GM19463 (cell line): ENCODE results near the gene KAZN.

Source experiments
- ATAC-seq: cut with Tn5 transposase; IDR thresholded peaks from one replicate; pipeline ENCODE4 v1.9.1; 2021; ENCODE audit warnings: mild to moderate bottlenecking, moderate library complexity; ENCODE audit not compliant: unreplicated experiment

Gene KAZN

DNA sequence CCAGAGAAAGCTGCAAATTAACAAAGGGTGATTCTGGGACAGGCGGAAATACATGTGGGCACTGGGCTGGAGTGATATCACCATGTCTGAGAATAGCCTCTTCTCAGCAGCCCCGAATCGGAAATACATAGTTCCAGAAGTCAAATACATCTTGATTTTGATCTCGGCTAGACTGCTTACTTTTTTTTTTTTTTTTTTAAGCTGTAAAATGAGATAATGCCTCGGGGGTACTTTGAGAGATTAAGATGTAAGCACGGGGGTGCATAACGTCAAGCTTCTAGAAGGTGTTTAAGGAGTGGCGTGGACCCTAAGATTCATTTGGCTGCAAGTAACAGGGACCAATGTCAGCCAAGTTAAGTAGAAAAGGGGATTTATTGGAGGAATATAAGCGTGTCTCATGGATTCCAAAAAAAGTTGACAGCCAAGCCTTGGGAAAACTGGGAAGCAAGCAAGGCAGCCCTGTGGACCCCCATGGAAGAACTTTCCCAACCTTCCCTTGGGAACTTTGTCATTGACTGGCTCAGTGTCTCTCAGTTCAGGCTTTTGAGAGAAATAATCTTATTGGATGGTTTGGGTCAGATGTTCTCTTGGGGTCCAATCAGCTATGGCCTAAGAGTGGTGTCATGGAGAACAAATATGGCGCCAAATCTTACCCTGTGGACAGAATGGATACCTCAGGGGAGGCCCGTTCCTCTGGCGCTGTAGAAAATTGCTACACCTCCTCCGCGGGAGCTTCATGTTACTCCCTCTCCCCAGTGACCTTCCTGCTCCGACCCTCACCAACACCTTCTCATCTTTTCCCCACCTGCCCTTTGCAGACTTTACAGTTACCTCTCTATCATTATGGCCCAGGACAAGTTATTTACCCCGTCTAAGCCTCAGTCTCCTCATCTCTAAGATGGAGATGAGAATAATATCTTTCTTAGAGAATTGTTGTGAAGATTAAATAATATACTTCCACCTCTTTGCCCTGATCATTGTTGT is 186.6 kb downstream of the KAZN start:
- no peak for ATAC-seq

DNA sequence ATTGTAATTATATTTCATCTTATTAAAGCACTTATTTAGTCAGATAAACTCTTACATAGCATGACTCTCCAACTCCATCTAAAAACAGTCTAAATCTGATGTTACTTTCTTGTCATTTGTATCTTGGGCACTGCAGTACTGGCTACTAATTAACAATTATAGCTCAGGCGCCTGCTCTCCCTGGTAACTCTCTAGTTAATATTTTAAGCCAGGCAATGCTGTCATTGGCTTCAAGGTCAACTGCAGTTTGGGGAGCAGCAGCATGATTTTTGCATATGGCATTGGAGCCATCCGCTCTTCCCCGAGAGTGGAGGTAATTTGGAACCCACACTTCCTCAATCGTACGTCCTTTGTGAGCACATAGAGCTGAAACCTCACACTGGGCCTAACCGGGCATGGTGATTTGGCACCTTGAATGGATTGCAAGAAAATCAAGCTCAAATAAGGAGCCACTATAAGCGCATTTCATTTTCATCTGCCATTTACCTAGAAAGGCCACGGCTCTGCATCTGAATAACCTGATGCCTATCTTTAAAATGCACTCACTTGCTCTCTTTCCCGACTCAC is 187.7 kb downstream of the KAZN start:
- no peak for ATAC-seq

DNA sequence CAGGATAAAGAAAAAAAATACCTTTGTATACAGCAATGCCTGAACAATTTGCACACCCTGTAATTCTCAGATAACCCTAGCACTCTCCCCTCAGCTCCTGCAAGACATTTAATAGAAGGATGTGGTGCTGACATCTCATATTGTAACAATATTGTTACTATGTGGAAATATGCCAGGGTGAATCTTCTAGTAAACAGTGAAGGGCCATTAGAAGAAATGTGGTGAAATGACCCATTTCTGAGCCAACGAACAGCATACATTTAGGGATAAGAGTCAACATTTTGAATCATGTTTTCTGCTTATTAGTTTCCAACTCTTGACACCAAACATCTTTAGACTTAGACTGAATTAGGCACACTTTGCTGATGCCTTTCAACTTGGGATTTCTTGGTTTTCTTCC is 188.2 kb downstream of the KAZN start:
- no peak for ATAC-seq

DNA sequence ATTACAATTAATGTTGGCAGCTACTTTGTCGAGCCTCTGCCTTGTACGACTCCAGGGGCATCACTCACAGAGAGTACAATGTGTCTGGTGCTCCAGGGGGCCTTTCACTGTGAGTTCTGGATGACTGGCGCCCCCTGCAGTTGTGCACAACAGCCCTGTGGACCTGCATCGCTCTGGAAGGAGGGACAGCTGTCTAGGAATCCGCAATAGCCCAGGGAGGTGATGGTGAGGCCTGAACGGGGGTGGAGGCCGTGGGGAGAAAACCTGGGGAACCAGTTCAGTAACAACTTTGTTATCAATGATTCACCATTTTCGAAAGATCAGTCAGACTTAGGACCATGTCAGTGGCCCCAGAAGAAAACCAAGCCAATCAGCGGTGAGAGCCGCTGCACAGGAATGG is 189.1 kb downstream of the KAZN start:
- no peak for ATAC-seq

DNA sequence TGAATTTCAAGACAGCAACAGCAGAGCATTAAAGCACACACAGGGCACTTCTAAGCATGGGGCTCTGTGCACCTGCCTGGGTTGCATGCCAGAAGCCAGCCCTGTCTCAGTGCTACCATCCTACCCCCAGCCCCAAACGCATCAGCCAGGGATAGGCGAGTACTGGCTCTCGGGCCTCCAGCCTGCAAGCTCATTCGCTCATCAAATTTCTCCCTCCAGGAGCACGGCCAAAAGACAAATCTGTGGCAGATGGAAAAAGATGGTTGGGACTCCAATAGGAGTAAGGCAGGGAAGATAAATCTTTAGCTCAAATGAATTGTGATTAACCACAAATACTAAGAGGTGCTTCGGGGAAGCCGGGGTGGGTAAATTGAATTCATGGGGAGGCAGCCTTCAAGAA is 189.6 kb downstream of the KAZN start:
- no peak for ATAC-seq

DNA sequence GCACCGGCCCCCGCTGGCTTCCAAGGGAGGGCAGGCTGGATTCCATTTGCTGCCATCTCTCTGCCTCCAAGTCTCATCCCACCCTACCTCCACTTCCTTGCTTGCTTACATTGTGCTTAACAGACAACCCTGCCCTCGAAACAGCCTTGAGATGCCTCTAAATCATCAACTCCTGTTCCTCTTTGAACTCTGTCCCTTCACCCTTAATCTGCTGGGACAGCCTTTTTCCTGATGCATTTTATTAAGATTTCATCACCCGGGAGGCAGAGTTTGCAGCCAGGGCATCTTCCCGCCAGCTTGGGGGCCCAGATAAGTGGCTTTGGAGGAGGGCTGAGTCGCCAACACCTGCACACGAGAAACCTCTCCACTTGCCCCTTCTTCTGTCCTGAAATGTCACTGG is 192.5 kb downstream of the KAZN start:
- no peak for ATAC-seq

DNA sequence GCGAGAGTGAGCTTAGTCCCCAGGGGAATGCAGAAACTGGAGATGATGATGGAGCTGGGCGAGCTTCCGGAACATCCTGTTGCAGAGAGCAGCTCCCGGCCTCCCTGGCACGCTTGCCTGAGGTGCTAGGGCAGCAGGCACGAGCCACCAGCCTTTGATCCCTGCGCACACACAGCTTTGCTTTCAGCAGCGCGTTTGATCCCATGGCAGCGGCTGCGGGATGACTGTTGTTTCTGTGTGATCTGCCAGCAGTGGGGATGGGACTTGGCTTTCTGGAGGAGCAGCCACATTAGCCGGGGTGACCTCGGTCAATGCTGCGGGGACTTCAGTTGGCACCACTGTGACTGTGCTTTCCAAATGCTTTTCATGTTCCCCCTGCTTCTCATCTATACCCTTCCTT is 193.2 kb downstream of the KAZN start:
- no peak for ATAC-seq

DNA sequence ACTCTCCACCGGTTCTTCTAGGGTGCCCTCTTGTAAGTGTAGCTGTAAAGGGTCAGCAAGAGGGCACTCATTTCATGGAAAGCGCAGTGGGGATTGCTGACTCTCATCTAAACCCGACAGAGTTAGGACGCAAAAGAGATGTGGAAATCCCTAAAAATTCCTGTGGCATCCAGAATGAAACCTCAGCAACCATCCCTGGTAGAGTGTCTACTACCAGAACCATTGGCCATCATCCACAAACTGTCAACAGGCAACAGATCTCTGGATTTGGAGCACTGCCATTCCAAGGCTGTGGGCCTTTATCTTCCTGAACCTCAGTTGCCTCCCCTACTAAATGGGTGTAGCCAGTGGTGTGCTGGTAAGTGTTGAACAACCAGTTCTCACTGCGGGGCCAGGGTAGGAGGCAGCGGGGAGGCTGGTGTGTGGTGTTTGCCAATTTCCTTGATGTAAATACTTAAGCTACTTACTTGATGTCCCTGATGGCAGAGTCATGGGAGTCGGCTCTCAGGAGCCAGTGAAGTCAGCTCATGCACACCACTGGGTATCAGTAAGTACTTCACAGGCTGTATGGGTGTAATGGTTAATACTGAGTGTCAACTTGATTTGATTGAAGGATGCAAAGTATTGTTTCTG is 195.8 kb downstream of the KAZN start:
- ATAC-seq: no peak

DNA sequence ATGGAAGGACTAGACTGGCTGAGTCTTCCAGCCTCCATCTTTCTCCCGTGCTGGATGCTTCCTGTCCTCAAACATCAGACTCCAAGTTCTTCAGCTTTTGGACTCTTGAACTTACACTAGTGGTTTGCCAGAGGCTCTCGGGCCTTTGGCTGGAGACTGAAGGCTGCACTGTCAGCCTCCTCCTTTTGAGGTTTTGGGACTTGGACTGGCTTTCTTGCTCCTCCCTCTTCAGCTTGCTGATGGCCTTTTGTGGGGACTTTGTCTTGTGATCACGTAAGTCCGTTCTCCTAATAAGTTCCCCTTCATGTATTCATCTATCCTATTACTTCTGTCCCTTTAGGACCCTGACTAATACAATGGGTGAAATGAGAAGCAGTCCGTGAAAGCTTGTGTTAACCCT is 196.4 kb downstream of the KAZN start:
- ATAC-seq: no peak

DNA sequence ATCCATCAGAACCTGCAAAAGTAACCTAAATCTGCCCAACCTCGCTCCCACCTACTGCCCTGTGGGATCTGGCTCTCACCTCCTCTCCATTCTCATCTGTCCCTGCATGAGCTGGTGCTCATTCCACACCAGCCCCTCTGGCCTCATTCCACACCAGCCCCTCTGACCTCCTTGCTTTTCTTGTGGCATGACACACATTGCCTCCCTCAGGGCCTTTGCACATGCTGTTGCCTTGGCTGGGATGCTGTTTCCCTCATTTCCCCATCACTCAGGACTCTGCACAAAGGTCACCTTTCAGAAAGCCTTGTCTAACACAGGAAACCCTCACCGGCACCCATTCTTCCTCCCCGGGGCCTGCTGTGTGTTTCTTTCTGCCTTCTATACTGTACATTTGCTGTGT is 197.1 kb downstream of the KAZN start:
- no peak for ATAC-seq

DNA sequence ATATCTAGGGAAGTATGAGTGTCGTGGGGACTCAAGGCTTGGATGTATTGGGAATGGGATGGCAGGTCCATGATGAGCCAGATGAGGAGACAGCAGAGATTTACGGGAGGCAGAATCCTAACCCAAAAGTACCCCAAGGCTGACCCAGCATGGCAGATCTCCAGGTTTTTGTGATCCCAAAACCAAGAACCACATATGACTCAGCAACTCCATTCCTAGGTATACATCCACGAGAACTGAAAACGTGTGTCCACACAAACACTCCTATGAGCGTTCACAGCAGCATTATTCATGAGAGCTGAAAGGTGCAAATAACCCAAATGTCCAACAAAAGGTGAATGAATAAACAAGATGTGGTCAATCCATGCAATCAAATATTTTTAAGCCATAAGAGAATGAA is 201.5 kb downstream of the KAZN start:
- ATAC-seq: no peak

DNA sequence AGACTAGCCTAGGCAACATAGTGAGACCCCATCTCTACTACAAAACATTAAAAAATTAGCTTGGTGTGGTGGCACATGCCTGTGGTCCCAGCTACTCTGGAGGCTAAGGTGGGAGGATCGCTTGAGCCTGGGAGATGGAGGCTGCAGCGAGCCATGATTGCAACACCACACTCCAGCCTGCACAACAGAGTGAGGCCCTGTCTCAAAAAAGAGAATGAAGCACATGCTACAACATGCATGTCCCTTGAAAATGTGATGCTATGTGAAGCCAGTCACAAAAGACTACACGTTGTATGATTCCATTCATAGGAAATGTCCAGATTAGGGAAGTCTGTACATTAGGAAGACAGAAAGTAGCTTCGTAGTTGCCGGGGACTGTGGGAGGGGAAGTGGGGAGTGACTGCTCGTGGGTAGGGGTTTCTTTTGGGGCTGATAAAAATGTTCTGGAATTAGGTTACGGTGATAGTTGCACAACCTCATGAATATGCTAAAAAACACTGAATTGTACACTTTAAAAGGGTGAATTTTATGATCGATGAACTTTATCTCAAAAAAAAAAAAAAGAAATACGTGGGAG is 202.1 kb downstream of the KAZN start:
- ATAC-seq: no peak

DNA sequence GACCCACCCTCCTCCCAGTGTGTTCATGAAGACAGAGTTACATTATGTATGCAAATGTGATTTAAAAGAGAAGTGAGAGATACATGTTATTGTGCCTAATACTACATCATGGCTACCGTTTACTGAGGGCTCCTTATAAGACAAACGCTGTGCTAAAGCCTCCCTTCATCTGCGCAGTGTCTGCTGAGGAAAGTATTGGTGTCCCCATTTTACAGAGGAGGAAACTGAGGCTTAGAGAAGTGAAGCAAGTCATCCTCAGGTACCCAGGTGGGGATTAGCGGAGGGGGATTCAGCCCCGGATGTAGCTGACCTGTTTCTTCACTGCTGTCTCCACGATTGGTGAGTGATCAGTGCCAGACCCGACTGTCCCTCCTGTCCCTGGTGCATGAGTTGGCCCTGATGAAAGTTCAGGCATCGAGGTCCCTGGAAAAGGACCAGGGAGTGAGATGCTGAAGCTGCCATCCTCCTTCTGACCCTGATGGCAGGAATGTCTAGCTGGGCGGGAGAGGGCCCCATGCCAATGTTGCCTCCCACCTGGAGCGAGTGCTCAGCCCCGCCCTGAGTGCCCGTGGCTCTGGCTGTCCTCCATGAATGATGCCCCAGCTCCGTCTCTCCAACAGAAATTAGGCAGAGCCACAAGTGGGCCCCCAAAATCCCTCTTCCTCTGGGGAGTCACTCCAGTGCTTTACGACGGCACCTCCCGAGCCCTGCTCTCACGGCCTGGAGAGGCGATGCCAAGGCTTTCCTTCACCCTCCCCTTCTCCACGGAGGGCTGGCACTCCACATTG is 204.7 kb downstream of the KAZN start:
- ATAC-seq: no peak

DNA sequence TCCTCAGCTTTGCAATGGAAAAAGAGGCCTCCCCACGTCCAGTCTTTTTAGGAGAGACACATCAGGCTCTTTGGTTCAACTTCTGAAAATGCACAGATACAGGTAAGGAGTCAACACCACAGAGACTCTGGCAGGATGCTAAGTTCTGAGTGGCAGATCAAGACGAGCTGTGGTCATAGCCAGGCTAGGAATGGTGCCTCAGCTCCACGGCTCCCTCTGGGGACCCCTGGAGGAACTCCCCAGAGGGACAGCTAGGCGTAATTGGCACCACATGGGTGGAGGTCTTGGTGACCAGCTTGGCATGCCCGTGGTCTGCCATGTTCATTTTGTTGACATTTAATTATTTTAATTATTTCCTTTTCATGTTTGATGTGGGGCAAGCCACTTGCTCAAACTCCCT is 206.1 kb downstream of the KAZN start:
- ATAC-seq: no peak

DNA sequence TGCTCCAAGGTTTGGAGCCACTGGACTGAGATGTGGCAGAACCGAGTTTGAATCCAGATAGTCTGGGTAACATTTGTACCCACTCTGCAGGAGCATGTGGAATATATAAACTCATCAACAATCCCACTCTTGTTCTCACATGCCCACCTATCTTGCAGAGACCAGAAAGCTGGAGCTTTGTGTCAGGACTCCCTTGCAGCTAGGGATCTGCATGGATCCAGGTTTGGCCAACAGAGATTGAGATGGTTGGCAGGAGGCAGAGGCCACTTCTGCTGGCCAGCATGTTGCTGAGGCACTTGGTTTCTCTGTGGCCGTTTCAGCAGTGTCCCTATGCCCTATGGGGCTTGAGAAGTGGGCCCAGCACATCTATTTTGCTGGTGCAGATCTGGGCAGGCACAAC is 208.3 kb downstream of the KAZN start:
- ATAC-seq: no peak

DNA sequence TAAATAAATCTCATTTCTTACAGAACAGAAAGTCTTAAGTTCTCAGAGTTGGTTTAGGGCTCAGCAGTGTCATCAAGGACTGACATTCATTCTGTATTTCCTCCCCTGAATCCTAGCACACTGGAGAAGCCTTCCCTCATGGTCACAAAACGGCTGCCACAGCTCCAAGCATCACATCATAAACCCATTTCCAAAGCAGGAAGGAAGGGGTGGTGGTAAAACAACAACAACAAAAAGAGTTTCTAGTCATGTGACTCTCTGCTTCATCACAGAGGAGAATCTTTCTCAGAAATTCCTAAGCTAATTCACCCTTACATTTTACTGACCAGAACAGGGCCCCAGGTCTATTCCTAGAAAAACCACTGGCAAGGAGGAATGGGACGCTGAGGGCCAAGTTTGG is 210.3 kb downstream of the KAZN start:
- no peak for ATAC-seq

DNA sequence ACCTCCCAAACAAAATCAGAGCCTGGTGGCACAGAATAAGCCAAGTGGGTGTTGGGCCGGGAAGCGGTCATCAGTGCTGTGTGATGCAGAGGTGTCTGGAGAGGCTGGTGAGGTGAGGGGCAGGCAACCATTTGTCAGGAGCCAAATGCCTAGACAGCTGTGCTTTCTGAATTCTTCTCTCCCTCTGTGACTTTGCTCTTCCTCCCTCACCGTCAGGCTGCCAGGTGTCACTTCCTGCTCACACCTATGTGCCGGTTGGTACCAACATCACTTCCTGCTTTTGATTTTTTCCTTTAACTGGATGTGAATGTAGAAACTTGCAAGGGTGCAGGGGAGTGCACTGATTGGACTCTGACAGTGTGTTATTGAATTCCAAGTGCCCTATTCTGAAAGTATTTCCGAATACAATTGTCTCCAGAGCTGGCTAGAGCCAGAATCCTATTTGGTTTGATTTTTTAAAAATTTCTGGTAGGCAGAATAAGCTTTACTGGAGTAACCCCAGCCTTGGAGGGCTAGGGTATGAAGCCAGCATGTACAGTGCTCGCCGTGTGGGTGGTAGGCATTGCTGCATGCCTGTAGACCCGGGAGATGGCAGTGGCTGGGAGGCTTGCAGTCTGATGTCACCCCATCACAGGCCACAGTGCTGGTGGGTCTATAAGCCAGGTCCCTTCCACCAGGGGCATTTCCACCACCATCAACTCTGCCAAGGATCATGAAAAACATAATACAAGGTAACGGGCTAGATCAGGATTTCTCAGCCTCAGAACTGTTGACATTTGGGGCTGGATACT is 210.9 kb downstream of the KAZN start:
- no peak for ATAC-seq

DNA sequence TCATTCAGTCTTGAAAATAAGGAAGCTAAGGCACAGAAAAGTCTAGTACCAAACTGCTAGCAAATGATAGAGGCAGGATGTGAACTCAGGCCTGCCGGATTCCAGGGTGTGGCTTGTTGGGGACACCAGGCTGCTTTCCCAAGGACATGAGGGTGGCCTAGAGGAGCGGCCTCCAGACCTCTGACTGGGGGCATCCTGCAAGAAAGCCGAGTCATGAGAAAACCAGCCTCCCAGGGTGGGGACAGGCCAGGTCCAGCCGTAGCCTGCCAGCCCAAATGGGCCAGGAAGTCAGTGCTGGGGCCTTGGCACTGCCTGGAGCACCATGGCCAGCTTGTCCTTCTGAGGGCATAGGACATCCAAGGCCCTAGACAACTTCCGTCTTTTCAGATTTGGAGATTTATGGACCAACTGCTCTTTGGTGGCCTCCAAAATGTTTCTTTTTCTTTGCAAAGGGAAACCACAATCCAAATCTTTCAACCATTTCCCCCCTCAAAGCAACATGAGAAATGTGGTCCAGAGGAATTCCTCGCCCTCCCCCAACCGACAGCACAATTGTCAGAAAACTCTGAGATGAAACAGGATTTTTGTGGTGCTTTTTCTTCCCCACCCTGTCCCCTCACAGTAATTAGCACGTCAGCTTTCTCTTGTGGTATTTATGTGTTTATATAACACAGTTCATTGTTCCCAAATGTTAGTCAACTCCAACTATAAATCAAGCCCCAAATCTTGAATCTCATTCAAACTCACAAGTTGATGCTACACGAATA is 212.3 kb downstream of the KAZN start:
- no peak for ATAC-seq

DNA sequence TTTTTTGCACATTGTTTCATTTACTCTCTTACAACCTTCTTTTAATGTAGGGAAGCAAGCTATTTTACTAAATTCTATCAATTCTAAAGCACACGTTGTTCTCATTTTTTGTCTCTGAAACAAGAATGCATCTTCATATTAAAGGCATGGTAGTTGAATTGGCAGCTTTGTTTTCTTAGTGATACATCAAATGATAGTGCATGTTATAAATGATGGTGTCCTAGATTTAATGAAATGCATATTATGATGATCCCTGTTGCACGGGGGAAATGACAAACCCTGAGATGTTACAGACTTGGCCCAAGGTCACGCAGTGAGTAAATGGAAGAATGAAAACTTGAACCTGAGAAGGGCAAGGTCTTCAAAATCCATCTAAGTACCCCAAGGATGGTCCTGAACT is 213.1 kb downstream of the KAZN start:
- ATAC-seq: no peak
